ENCODE data around the gene LAMB1.
"Not testable (repeated sequence)": the region's sequence is repeated elsewhere in the genome, so short reads cannot be mapped to it uniquely, and the experiment has no call there.

Gene LAMB1

DNA sequence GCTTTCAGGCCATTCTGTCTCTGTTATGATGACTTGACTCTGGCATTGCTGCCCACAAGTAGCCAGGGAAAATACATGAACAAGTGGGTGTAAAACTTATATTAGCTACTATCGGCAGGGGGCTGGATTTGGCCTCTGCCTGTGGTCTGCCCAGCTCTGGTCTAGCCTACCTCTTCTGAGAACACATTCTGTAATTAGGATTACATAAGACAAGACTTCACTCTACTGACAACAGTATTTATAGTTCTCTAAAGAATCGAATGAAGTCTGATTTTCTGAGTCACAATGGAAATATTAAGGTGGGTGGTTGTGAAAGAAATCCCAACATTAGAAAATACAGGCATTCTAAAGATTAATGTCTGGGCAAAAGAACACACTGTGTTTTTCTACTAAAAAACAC is 56.5 kb downstream of the LAMB1 start:
- DNase-seq (ENCODE audit: low read depth in 2 of 2) = no peak

DNA sequence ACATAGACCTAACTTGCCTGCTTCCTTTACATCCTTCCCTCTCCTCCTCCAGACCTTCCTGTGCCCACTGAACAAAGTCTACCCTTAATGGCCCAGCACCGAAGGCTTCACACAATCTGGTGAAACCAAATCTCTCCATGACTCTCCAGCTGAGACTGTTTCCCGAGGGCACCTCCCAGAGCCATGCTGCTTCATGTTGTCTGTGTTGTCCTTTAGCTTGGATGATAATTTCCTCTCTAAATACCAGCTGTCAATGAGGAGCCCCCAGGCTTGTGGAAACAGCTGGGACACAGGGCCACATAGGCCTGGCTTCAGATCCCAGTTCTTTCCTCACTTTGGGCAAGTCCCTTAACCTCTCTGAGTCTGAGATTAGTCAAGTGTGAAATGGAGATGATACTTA is 57.6 kb downstream of the LAMB1 start:
- no peak for DNase-seq (ENCODE audit: low read depth in 2 of 2)

- DNase-seq (ENCODE audit: low read depth in 2 of 2) = no peak
These were observed 58.4 kb downstream of the LAMB1 start for GRCh38 chr7:107944411-107945169.

- no peak for DNase-seq (ENCODE audit: low read depth in 2 of 2)
These were observed 59.9 kb downstream of the LAMB1 start for GRCh38 chr7:107943018-107943417.

DNA sequence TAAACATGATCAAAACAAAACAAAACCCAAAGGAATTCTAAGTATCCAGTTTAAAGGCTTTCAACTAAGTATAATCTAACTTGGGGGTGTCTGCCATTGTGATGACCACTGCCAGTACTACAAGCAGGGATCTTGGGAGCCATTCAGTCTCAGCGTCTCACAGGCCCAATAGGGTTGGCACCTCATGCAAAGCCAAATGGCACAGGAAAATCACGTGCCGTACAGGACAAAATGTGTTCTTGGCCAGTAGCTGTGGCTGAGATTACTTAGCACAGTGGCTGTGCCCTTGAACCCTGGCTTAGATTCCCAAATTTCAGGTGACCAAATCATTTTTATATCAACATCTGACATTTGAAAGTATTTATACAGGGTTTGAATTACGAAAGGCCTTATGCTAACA is 62.0 kb downstream of the LAMB1 start:
- no peak for DNase-seq (ENCODE audit: low read depth in 2 of 2)

GRCh38 chr7:107939573-107940489 is 63.1 kb downstream of the LAMB1 start:
- DNase-seq (ENCODE audit: low read depth in 2 of 2) = no peak

- DNase-seq (ENCODE audit: low read depth in 2 of 2) = no peak
These were observed 64.3 kb downstream of the LAMB1 start for GRCh38 chr7:107938456-107939250.

- DNase-seq (ENCODE audit: low read depth in 2 of 2) = no peak
These were observed 65.4 kb downstream of the LAMB1 start for GRCh38 chr7:107937531-107937930.

- DNase-seq (ENCODE audit: low read depth in 2 of 2) = no peak
These were observed 66.6 kb downstream of the LAMB1 start for GRCh38 chr7:107936312-107936711.

GRCh38 chr7:107934991-107935770 is 67.8 kb downstream of the LAMB1 start:
- no peak for DNase-seq (ENCODE audit: low read depth in 2 of 2)

GRCh38 chr7:107933386-107934013 is 69.5 kb downstream of the LAMB1 start:
- no peak for DNase-seq (ENCODE audit: low read depth in 2 of 2)

DNA sequence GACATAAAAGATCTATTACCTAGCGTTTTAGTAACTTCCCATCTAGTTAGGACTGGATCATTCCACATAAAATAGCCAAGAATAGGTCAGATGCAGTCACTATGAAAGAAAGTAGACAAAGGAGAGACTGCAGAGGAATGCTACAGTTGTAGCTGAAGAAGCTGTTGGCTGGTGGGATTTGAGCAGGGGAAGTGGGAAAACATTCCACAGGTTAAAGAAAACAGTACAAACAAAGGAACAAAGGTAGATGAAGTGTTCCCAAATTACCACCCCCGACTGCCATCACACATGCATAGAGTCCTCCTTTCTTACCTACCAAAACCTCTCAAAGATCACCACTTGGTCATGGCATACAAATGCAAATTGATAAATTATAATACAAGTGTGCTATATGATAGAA is 70.2 kb downstream of the LAMB1 start:
- no peak for DNase-seq (ENCODE audit: low read depth in 2 of 2)

GRCh38 chr7:107931740-107932515 is 71.0 kb downstream of the LAMB1 start:
- DNase-seq (ENCODE audit: low read depth in 2 of 2) = no peak

- no peak for DNase-seq (ENCODE audit: low read depth in 2 of 2)
These were observed 76.5 kb downstream of the LAMB1 start for GRCh38 chr7:107926481-107926880.

- DNase-seq (ENCODE audit: low read depth in 2 of 2) = no peak
These were observed 78.0 kb downstream of the LAMB1 start for GRCh38 chr7:107924841-107925504.

DNA sequence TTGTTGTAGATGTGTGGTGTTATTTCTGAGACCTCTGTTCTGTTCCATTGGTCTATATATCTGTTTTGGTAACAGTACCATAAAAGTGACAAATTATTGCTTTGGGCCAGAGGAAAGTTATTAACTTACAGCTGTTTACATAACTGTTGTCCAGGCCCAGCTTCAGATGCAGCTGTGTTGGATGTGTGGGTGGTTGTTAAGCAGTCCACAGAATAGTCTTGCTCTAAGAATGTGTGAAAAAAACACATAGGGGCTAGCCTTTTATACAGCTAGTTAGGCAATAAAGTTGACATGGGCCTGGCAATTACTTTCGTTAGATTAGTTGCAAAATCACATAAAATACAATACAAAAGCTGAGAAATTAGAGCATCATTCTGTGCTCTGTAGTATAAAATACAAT is 80.1 kb downstream of the LAMB1 start:
- no peak for DNase-seq (ENCODE audit: low read depth in 2 of 2)

DNA sequence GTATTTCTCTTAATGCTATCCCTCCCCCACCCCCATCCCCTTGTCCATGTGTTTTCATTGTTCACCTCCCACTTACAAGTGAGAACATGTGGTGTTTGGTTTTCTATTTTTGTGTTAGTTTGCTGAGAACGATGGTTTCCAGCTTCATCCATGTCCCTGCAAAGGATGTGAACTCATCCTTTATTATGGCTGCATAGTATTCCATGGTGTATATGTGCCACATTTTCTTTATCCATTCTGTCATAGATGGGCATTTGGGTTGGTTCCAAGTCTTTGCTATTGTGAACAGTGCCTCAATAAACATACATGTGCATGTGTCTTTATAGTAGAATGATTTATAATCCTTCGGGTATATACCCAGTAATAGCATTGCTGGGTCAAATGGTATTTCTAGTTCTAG is 81.1 kb downstream of the LAMB1 start:
- DNase-seq (ENCODE audit: low read depth in 2 of 2) = not testable (repeated sequence)

- no peak for DNase-seq (ENCODE audit: low read depth in 2 of 2)
These were observed 82.8 kb downstream of the LAMB1 start for GRCh38 chr7:107920048-107920772.

DNA sequence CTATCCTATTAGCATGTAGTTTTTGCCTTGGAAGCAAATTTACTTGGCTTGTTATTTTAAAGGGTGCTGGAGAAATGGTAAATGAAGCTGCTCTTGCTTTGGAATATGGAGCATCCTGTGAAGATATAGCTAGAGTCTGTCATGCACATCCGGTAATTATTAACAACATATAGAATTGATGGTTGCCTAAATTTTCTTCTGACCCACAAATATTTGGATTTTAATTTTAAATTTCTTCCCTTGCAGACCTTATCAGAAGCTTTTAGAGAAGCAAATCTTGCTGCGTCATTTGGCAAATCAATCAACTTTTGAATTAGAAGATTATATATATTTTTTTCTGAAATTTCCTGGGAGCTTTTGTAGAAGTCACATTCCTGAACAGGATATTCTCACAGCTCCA is 84.0 kb downstream of the LAMB1 start:
- no peak for DNase-seq (ENCODE audit: low read depth in 2 of 2)

Data from stimulated activated CD4-positive, alpha-beta T cell treated with anti-CD3 and anti-CD28 coated beads, Interleukin-4, amount 100 ng/mL, for 48 hours (primary cell).